HepG2 (cell line): Measurements from ENCODE around the gene TBC1D2B. TPM values are rescaled to one million over a fixed set of nuclear protein-coding genes. Genes with fewer than 3 reads are reported as not detected.

ENCODE experiments used
- ATF7-NPFF ChIP-seq: sonication (generic); formaldehyde crosslinking; IDR thresholded peaks from 2 replicates; pipeline ENCODE4 v1.8.1; 2023; ENCODE audit warnings: mild to moderate bottlenecking, low read depth, missing genetic modification reagents, moderate library complexity
- BATF2 ChIP-seq: sonication (generic); formaldehyde crosslinking; IDR thresholded peaks from 2 replicates; pipeline ENCODE4 v1.8.0; 2022; ENCODE audit warnings: mild to moderate bottlenecking, missing genetic modification reagents, moderate library complexity
- CCAR2 ChIP-seq: fragments of 200-400 bp; formaldehyde crosslinking; optimal IDR thresholded peaks from 2 replicates; pipeline ENCODE3; 2018; ENCODE audit warnings: low read depth, mild to moderate bottlenecking, low read length, moderate library complexity
- CENPBD1 ChIP-seq: sonication (generic); formaldehyde crosslinking; IDR thresholded peaks from 2 replicates; pipeline ENCODE4 v1.8.0; 2022; ENCODE audit warnings: missing genetic modification reagents, low read depth, mild to moderate bottlenecking, borderline replicate concordance
- CREB1 ChIP-seq, 2 experiments: fragments of 450-650 bp in 1 of 2; IDR thresholded peaks; 2 replicates each; pipeline ENCODE4 v1.6.1; 2016 to 2017; ENCODE audit warnings: control low read depth in 1 of 2, mild to moderate bottlenecking in 1 of 2, missing compliant biosample characterization in 1 of 2, missing genetic modification characterization in 1 of 2
- EP300 ChIP-seq, 3 experiments: sonication (generic) in 1 of 3; formaldehyde crosslinking in 1 of 3; IDR thresholded peaks; 2 replicates each; pipeline versions ENCODE4 v1.5.1 to v1.6.1; 2011 to 2020; ENCODE audit warnings: low read depth in 2 of 3, low read length in 2 of 3, borderline replicate concordance in 1 of 3, improper control_type of control experiment in 1 of 3, mild to moderate bottlenecking in 1 of 3, missing genetic modification reagents in 1 of 3, moderate library complexity in 1 of 3
- KLF16 ChIP-seq, 2 experiments: sonication (generic) in 1 of 2; formaldehyde crosslinking in 1 of 2; IDR thresholded peaks; 2 replicates each; pipeline versions ENCODE4 v1.6.1 to v1.8.0; 2016 to 2023; ENCODE audit warnings: missing genetic modification reagents in 2 of 2, missing compliant biosample characterization in 1 of 2
- TBP ChIP-seq: sonication (generic); formaldehyde crosslinking; IDR thresholded peaks from 2 replicates; pipeline ENCODE4 v1.5.0; 2020; ENCODE audit warnings: missing genetic modification reagents
- ZNF367 ChIP-seq: sonication (generic); formaldehyde crosslinking; IDR thresholded peaks from 2 replicates; pipeline ENCODE4 v1.4.0; 2020; ENCODE audit warnings: missing genetic modification reagents, borderline replicate concordance
- ZNF567 ChIP-seq: sonication (generic); formaldehyde crosslinking; IDR thresholded peaks from 2 replicates; pipeline ENCODE4 v1.8.1; 2023; ENCODE audit warnings: mild to moderate bottlenecking, missing genetic modification reagents, borderline replicate concordance
- ZNF83 ChIP-seq: sonication (generic); formaldehyde crosslinking; IDR thresholded peaks from 2 replicates; pipeline ENCODE4 v1.4.0; 2020; ENCODE audit warnings: missing genetic modification reagents, mild to moderate bottlenecking, borderline replicate concordance
- polyA plus RNA-seq, 8 experiments: library from polyadenylated mRNA; depleted of rRNA in 3 of 8; stranded (reverse) in 7 of 8; unstranded in 1 of 8; fragments of >200 nt; fragmentation: Illumina TruSeq in 4 of 8; extraction: Trizol in 4 of 8; gene quantifications; 2 replicates each; pipeline versions ENCODE4 v1.2.1 to v1.2.3, GENCODE V29; 2011 to 2016; ENCODE audit warnings: low read depth in 4 of 8, missing spikeins in 1 of 8, mixed read lengths in 1 of 8; ENCODE audit not compliant: insufficient read depth in 1 of 8
- total RNA-seq, 5 experiments: library from RNA; depleted of rRNA; stranded (reverse); fragments of >200 nt; fragmentation: Illumina TruSeq; extraction: Trizol; gene quantifications; 2 replicates each; pipeline ENCODE4 v1.2.3, GENCODE V29; 2016; ENCODE audit warnings: low read depth in 1 of 5

Gene TBC1D2B
- total and polyA plus RNA-seq, 2 of the 13 experiments (the other 11 are each of a cell fraction or from before 2014, with no cell fraction given) = 10.1 to 14.4 TPM

GRCh38 chr15:78065284-78065872, 12.1 kb downstream of the TBC1D2B start (continued):
- TF ChIP-seq KLF16 (CRISPR knock-in tag; IDR thresholded peaks at IDR 0.05) (peak in 1 of 2 experiments; percentile 91; a peak in 2 of 4 replicates), EP300 (IDR thresholded peaks at IDR 0.05; ENCODE audit: low read depth in 2 of 2, low read length in 2 of 2) (peak; percentile 78 to 92), EP300 (CRISPR knock-in tag; IDR thresholded peaks at IDR 0.05; ENCODE audit: borderline replicate concordance) (peak; percentile 97), CCAR2 (peak; percentile 81), CENPBD1 (CRISPR knock-in tag) (no peak), ZNF83 (CRISPR knock-in tag) (no peak), ATF7-NPFF (CRISPR knock-in tag) (no peak), ZNF567 (CRISPR knock-in tag) (no peak), CREB1 (IDR thresholded peaks at IDR 0.05) (peak; percentile 13; the same call in 1 of the 2 replicates), CREB1 (CRISPR knock-in tag; IDR thresholded peaks at IDR 0.05) (peak; percentile 76), TBP (CRISPR knock-in tag) (no peak), BATF2 (CRISPR knock-in tag) (no peak), ZNF367 (CRISPR knock-in tag) (no peak)
- TF ChIP-seq, all 625 proteins: peak for 319
